Stimulated activated CD8-positive, alpha-beta memory T cell treated with anti-CD3 and anti-CD28 coated beads, Interleukin-4, amount 100 ng/mL, for 1 hour (primary cell): ENCODE data around the gene IQCE.

Source experiments
- DNase-seq, 2 donors: peaks; one replicate each; pipeline ENCODE4 v3.0.0-alpha.2; 2020; ENCODE audit warnings: low read depth in 2 of 2, low spot score in 1 of 2

The IQCE gene

DNA sequence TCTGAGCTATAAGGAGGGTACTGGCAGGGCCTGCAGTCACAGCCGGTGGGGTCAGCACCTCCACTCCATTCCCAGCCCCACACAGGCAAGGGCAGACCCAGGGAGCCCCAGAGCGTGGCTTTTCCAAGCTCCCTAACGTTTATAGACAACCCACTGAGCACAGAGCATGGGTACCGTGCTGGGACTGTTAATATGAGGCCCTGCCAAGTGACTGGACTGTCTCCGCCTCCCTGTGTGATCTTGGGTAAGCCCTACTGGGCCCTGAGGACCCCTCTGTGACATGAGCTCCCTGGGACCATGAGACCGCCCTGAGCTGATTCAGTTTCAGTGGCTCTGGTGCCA lies 85.4 kb downstream of the IQCE start:
- DNase-seq = no peak

- DNase-seq = no peak
Observed at GRCh38 chr7:2644562-2645273, 85.9 kb downstream of the IQCE start.

GRCh38 chr7:2645274-2645868 lies 86.6 kb downstream of the IQCE start:
- DNase-seq = peak in 1 of 2 donors; percentile 20

DNA sequence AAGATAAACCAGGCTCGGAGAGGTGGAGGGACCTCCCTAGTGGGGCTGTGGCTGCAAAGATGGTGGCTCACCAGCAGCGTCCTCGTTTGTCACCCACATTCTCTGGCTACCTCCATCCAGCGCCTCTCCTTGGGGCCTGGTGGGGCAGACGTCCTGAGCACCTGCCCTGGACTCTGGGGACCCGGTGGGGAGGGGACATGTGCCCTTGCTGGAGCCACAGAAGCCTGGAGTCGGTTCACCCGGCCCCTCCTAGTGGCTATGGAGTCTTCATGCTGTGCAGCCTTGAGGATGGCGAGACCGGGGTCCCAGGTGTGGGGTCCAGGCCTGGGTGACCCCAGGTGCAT lies 87.5 kb downstream of the IQCE start:
- DNase-seq = no peak

DNA sequence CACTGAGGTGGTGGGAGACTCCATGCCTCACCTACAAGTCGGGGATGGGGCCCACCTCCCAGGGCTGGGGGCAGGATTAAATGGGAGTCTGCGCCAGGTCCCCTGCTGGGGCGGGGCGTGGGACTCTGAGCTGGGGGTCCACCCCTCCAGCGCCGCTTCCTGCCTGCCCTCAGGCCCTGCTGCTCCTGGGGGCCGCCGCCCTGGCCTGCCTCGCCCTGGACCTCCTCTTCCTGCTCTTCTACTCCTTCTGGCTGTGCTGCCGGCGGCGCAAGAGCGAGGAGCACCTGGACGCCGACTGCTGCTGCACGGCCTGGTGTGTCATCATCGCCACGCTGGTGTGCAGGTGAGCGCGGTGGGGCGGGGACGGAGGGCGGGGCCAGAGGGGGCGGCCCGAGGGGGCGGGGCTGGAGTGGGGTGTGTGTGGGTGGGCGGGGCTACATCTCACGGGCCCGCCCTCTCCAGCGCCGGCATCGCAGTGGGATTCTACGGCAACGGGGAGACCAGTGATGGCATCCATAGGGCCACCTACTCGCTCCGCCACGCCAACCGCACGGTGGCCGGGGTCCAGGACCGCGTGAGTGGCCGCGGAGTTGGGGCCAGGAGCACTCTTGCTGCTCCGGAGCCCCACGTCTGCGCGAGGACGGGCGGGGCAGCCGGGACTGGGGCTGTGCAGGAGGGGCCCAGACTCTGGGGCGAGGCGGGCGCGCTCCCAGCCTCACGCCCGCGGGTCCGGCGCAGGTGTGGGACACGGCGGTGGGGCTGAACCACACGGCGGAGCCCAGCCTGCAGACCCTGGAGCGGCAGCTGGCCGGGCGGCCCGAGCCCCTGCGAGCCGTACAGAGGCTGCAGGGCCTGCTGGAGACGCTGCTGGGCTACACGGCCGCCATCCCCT lies 88.1 kb downstream of the IQCE start:
- no peak for DNase-seq

GRCh38 chr7:2647594-2648172 lies 88.9 kb downstream of the IQCE start:
- no peak for DNase-seq

- DNase-seq = no peak
Observed at GRCh38 chr7:2649139-2649838, 90.5 kb downstream of the IQCE start.

- DNase-seq = no peak
Observed at GRCh38 chr7:2649991-2650390, 91.2 kb downstream of the IQCE start.

DNA sequence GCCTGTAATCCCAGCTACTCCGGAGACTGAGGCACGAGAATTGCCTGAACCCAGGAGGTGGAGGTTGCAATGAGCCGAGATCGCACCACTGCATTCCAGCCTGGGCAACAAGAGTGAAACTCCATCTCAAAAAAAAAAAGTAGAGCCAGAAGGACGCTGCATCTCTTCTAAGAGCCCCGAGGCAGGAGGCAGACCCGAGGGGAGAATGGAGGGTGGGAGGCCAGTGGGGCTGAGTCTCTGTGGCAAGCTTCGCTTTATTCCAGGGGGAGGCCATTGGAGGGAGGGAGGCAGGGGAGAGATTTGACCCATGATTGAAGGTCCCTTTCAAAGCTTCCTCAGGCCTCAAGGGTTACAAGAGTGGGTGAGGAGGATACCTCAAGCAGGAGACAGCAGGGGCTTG lies 91.7 kb downstream of the IQCE start:
- no peak for DNase-seq

GRCh38 chr7:2651336-2651735 lies 92.6 kb downstream of the IQCE start:
- DNase-seq = no peak

DNA sequence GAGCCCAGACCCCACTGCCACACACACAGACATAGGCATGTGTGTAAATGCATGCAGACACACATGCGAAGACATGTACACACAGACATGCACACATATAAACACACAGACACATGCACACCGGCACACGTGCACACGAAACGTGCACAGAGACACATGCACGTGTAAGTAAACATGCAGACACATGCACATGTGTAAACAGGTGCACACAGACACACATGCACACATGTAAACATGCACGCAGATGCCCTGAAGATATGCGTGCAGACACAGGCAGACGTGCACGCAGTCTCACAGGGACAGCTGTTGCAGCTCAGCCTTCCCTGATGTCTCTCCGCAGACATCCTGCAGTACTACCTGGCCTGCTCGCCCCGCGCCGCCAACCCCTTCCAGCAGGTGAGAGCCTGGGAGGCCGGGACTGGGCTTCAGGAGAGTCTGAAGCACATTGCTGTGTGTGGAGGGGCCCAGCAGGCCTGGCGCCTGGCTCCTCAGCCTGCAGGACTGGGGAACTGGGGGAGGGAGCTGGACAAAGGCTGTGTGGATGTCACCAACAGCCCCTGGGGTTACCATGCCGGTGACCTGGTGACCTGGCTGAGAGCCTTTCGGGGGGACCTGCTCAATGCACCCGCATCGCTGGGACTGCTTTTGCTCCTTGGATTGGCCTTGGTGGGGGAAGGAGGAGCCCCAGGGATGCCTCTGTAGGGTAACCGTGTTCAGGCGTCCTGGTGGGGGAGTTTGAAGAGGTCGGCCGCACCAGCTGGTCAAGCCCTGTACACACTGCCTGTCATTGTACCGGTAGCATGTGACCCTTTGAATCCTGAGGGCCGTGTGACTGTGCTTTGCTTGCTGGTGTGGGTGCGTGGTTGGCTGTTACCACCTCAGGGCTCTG lies 93.3 kb downstream of the IQCE start:
- no peak for DNase-seq

- no peak for DNase-seq
Observed at GRCh38 chr7:2652736-2653060, 93.9 kb downstream of the IQCE start.

DNA sequence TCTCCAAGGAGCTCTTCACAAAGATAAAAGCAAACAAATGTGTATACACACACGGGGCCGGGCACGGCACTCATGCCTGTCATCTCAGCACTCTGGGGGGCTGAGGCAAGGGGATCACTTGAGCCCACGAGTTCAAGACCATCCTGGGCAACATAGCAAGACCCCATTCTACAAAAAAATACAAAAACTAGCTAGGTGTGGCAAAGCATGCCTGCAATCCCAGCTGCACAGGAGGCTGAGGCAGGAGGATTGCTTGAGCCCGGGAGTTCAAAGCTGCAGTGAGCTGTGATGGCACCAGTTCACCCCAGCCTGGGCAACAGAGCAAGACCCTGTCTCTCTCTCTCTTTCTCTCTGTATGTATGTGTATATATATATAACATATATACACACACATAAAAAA lies 95.3 kb downstream of the IQCE start:
- no peak for DNase-seq

GRCh38 chr7:2655870-2656614 lies 97.3 kb downstream of the IQCE start:
- DNase-seq = no peak

- DNase-seq = no peak
Observed at GRCh38 chr7:2657208-2657607, 98.4 kb downstream of the IQCE start.

DNA sequence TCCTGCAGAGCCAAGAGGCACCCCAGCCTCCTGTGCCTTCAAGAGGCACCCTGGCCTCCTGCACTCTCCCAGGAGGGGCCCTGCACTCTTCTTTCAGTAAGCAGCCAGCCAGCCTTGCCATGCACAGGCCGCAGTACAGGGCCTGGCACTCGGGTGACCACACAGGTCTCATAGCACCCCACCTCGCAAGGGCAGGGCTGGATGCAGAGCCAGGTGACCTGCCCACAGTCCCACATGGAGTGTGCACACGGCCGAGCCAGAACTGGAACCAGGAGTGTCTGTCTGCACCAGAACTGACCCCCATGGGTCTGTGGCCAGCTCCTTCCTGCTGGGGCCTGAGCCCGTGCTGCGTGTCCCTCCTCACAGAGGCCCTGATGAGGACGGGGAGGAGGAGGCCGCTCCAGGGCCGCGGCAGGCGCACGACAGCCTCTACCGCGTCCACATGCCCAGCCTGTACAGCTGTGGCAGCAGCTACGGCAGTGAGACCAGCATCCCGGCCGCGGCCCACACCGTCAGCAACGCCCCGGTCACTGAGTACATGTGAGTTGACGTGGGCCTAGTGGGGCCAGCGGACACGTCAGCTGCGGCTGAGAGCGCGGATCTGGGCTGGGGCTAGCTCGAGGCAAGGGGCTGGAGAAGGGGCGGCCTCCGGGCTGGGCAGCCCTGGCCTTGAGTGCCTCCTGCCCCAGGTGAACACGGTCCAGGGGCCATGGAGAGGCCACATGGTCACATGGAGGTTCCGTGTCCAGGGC lies 99.3 kb downstream of the IQCE start:
- DNase-seq = no peak

DNA sequence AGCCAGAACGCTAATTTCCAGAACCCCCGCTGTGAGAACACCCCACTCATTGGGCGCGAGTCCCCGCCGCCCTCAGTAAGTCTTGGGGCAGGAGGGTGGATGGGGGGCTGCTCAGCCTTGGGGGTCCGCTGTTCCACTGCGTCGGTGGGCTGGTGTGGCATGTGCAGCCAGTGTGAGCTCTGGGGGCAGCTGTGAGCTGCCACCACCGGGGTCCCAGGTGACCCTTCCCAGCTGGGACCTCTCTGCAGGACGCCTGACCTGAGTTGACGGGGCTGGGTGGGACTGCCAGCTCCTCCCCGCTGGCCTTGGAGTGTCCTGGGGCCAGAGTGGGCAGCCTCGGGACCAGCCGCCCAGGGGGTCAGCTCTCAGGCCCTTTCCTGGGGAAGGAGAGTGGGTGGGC lies 100.2 kb downstream of the IQCE start:
- DNase-seq = no peak

- DNase-seq = no peak
Observed at GRCh38 chr7:2659556-2660358, 101.0 kb downstream of the IQCE start.
